Glutamatergic neuron (in vitro differentiated cells): Measurements from ENCODE around the gene MST1. TPM values are rescaled to one million over a fixed set of nuclear protein-coding genes. Genes with fewer than 3 reads are reported as not detected.

Experiments
- DNase-seq: peaks from one replicate; pipeline ENCODE4 v3.0.0; 2022
- H3K27ac Mint-ChIP-seq: one replicate; pipeline ENCODE4 v1.8.0; 2020; ENCODE audit warnings: mild to moderate bottlenecking, mixed read lengths, inconsistent platforms; ENCODE audit not compliant: unreplicated experiment
- H3K27me3 Mint-ChIP-seq: one replicate; pipeline ENCODE4 v1.8.0; 2020; ENCODE audit warnings: mild to moderate bottlenecking, moderate library complexity, mixed read lengths, inconsistent platforms; ENCODE audit not compliant: unreplicated experiment
- H3K36me3 Mint-ChIP-seq: one replicate; pipeline ENCODE4 v1.8.0; 2020; ENCODE audit warnings: mild to moderate bottlenecking, mixed read lengths, inconsistent platforms; ENCODE audit not compliant: unreplicated experiment
- H3K4me1 Mint-ChIP-seq: one replicate; pipeline ENCODE4 v1.8.0; 2020; ENCODE audit warnings: mild to moderate bottlenecking, low read depth, mixed read lengths, inconsistent platforms; ENCODE audit not compliant: unreplicated experiment
- H3K4me3 Mint-ChIP-seq: one replicate; pipeline ENCODE4 v1.8.0; 2020; ENCODE audit warnings: mild to moderate bottlenecking, mixed read lengths, inconsistent platforms; ENCODE audit not compliant: unreplicated experiment
- H3K9me3 Mint-ChIP-seq: one replicate; pipeline ENCODE4 v1.8.0; 2020; ENCODE audit warnings: mild to moderate bottlenecking, moderate library complexity, mixed read lengths, inconsistent platforms; ENCODE audit not compliant: unreplicated experiment
- total RNA-seq: library from RNA; stranded (reverse); fragmentation: NEBNext Ultra II Directional; extraction: Animal tissue kit (Norgen Biotek cat#: 25700); gene quantifications from one replicate; pipeline ENCODE4 v1.2.1, GENCODE V29; 2021; ENCODE audit not compliant: unreplicated experiment
- TF ChIP-seq, protein P1 (sequence below): fragments of 200-600 bp; sonication (generic); IDR thresholded peaks from one replicate; pipeline ENCODE4 v1.5.0; 2021; ENCODE audit not compliant: partially characterized antibody, unreplicated experiment

Gene MST1
- total RNA-seq, 1 donor from 2014 or later: 23.4 TPM

DNA sequence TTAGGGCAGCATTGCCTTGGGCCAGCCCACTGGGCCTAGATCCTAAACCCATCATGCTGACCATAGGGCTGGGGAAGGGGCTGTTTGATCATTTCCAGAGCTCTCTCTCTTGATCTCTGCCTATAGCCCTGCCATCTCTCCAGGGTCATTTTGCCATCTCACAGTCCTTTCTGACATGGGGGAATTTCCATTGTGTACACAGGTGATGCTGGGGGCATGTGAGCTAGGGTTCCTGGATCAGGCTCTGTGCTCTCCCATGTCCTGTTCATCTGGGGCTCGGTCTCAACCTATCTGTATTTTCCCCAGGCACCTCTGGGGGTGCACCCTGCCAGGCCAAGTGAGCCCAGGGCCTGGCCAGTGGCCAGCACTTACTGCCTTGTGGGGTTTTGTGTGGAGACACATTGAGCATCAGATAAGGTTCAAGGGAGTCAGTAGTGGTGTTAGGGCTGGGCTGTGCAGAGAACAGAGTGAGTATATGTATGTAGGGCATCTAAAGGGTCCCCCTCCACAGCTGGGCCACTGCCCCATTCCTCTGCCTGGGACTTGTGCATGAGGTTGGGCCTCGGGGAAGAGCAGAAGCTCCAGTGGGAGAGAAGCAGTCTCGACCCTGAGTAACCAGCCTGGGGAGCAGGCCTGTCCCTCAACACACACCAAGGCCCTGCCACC, 40.8 kb downstream of the MST1 start:
- Mint-ChIP-seq H3K27me3 (peaks cover 8% of the 10 kb centered on the region), H3K9me3 (peaks cover 9% of the 10 kb centered on the region), H3K36me3 (peaks cover 9% of the 10 kb centered on the region), H3K27ac (no peak overlapping the region), H3K4me3 (no peak overlapping the region), H3K4me1 (peaks cover 6% of the 10 kb centered on the region)
- TF ChIP-seq, protein P1, sequence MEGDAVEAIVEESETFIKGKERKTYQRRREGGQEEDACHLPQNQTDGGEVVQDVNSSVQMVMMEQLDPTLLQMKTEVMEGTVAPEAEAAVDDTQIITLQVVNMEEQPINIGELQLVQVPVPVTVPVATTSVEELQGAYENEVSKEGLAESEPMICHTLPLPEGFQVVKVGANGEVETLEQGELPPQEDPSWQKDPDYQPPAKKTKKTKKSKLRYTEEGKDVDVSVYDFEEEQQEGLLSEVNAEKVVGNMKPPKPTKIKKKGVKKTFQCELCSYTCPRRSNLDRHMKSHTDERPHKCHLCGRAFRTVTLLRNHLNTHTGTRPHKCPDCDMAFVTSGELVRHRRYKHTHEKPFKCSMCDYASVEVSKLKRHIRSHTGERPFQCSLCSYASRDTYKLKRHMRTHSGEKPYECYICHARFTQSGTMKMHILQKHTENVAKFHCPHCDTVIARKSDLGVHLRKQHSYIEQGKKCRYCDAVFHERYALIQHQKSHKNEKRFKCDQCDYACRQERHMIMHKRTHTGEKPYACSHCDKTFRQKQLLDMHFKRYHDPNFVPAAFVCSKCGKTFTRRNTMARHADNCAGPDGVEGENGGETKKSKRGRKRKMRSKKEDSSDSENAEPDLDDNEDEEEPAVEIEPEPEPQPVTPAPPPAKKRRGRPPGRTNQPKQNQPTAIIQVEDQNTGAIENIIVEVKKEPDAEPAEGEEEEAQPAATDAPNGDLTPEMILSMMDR: no peak
- DNase-seq: no peak

DNA sequence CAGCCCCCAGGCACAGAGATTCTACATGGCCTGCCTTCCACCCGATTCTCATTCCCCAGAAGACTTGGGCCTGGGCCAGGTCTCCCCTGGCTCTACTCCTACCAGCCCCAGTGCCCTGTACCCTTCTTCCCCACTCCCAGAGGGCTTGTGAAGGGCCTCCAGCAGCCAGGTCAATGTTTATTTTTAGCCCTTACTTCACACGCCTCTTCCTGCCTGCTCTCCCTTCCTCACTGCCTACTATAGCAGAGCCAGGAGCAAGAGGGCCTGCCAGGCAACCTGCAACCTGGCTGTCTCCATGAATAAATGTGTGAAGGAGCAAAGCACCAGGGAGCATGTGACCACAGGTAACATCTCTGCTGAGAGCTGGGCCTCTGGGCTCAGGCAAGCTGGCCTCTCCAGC, 41.5 kb downstream of the MST1 start:
- H3K27ac Mint-ChIP-seq: no peak overlapping the region
- H3K4me3 Mint-ChIP-seq: no peak overlapping the region
- H3K9me3 Mint-ChIP-seq: peaks cover 9% of the 10 kb centered on the region
- peaks cover 8% of the 10 kb centered on the region for H3K27me3 Mint-ChIP-seq
- no peak for DNase-seq
- H3K4me1 Mint-ChIP-seq: peaks cover 6% of the 10 kb centered on the region
- TF ChIP-seq, protein P1: no peak
- peaks cover 9% of the 10 kb centered on the region for H3K36me3 Mint-ChIP-seq

DNA sequence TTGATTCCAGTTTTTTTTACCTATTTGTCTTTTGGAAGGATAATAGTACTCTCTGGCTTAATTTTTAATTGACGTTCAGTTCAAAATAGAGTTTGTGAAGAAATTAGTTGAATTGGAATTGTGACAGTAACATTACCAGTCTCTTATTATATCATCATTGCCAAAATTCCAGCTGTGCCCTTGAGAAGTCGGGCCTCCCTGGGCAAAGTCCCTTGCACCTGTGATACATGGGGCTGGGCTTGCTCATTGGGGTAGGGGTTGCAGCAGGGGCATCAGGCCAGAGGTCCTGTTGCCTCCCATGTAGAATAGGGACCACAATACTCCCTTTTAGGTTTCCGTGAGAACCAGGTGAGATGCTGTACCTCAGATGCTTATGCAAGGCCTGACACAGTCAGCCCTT, 43.0 kb downstream of the MST1 start:
- peaks cover 12% of the 10 kb centered on the region for H3K27me3 Mint-ChIP-seq
- no peak for DNase-seq
- TF ChIP-seq, protein P1: no peak
- peaks cover 6% of the 10 kb centered on the region for H3K4me1 Mint-ChIP-seq
- H3K9me3 Mint-ChIP-seq: peaks cover 9% of the 10 kb centered on the region
- no peak overlapping the region for H3K4me3 Mint-ChIP-seq
- no peak overlapping the region for H3K27ac Mint-ChIP-seq
- peaks cover 9% of the 10 kb centered on the region for H3K36me3 Mint-ChIP-seq

DNA sequence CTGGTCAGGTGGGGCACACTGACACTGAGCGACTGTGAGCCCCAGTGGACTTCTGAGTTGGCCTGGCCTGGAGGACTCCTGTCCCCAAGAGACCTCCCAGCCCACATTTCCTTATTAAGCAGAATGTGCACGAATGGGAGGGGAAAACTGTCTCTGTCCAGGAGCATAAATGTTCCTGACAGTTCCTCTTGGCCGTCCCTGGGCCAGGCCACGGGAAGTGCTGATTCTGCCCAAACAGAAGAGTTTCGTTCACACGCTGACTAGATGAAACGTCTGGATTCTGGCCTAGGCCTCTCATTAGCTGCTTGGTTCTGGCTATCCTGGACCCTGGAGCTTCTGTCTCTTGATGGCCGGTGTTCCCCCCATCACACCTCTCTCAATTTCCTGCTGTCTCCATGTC, 44.6 kb downstream of the MST1 start:
- Mint-ChIP-seq H3K27me3 (peaks cover 16% of the 10 kb centered on the region), H3K4me3 (no peak overlapping the region), H3K36me3 (peaks cover 9% of the 10 kb centered on the region), H3K9me3 (peaks cover 8% of the 10 kb centered on the region), H3K4me1 (peaks cover 6% of the 10 kb centered on the region), H3K27ac (no peak overlapping the region)
- DNase-seq: no peak
- TF ChIP-seq, protein P1: no peak

DNA sequence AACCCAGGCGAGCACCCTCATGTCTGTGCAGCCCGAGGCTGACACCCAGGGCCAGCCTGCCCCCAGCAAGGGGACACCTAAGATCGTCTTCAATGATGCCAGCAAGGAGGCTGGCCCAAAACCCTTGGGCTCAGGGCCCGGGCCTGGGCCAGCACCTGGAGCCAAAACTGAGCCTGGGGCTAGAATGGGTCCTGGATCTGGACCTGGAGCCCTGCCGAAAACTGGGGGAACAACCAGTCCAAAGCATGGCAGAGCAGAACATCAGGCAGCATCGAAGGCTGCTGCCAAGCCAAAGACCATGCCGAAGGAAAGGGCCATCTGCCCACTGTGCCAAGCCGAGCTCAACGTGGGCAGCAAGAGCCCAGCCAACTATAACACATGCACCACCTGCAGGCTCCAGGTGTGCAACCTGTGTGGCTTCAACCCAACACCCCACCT, 46.5 kb downstream of the MST1 start:
- H3K27me3 Mint-ChIP-seq: peaks cover 16% of the 10 kb centered on the region
- H3K27ac Mint-ChIP-seq: no peak overlapping the region
- TF ChIP-seq, protein P1: no peak
- peaks cover 6% of the 10 kb centered on the region for H3K4me1 Mint-ChIP-seq
- DNase-seq: no peak
- H3K36me3 Mint-ChIP-seq: peaks cover 9% of the 10 kb centered on the region
- H3K9me3 Mint-ChIP-seq: peaks cover 8% of the 10 kb centered on the region
- H3K4me3 Mint-ChIP-seq: no peak overlapping the region
